Omental fat pad (tissue), 4 donors: Measurements from ENCODE around the gene SLC1A4. TPM values are rescaled to one million over a fixed set of nuclear protein-coding genes. Genes with fewer than 3 reads are reported as not detected.
"Not testable (repeated sequence)": the region's sequence is repeated elsewhere in the genome, so short reads cannot be mapped to it uniquely, and the experiment has no call there.

Experiments
- ATAC-seq: fragments of 150-250 bp; one replicate; pipeline ENCODE4 v1.9.1; 2016; ENCODE audit warnings: mild to moderate bottlenecking, moderate library complexity; ENCODE audit not compliant: low FRiP score
- DNase-seq: peaks from one replicate; pipeline ENCODE4 v3.0.0-alpha.2; 2019; ENCODE audit warnings: low spot score
- total RNA-seq, 4 donors: library from RNA; depleted of rRNA; stranded (reverse); fragments of >200 nt; gene quantifications; one replicate each; pipeline ENCODE4 v1.1.0, GENCODE V29; 2016
- TF ChIP-seq, protein P1 (sequence below), 3 donors: fragments of 450-650 bp; IDR thresholded peaks; one replicate each; pipeline ENCODE4 v1.5.1; 2016 to 2017; ENCODE audit warnings: antibody characterized with exemption in 3 of 3, mild to moderate bottlenecking in 3 of 3, moderate library complexity in 2 of 3

SLC1A4 gene
- total RNA-seq, 4 donors from 2014 or later: 6.5 to 14.4 (median 7.0) TPM

DNA sequence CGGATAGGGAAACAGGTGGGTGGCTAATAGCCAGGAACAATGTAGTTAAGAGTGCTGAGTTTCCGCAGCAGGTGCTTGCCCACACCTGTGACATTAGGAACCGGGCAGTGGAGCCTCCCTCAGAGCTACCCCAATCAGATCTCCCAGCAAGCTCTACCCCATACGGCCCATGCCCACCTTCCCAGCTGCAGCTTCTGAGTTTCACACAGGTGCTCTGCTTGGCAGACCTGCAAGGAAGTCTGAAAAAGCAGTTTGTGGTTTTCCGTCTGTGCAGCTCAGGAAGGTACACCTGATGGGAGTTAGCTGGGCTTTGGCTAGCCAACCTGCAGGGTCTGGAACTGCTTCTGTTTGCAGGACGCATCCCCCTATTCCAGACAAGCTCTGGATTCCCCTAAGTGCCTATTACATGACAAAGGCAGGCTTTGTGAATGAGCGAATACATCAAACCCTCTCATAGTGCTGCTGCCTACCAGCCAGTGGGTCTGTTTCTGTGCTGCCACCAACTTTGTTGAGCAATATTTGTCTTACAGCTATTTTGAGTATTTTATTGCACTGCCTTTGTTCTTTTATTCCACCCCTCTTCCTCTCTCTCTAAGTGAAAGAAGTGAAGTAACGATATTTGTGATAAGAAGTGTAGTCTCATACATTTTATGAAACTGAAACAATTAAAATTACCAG, 42.3 kb downstream of the SLC1A4 start:
- no peak for DNase-seq
- TF ChIP-seq, protein P1, sequence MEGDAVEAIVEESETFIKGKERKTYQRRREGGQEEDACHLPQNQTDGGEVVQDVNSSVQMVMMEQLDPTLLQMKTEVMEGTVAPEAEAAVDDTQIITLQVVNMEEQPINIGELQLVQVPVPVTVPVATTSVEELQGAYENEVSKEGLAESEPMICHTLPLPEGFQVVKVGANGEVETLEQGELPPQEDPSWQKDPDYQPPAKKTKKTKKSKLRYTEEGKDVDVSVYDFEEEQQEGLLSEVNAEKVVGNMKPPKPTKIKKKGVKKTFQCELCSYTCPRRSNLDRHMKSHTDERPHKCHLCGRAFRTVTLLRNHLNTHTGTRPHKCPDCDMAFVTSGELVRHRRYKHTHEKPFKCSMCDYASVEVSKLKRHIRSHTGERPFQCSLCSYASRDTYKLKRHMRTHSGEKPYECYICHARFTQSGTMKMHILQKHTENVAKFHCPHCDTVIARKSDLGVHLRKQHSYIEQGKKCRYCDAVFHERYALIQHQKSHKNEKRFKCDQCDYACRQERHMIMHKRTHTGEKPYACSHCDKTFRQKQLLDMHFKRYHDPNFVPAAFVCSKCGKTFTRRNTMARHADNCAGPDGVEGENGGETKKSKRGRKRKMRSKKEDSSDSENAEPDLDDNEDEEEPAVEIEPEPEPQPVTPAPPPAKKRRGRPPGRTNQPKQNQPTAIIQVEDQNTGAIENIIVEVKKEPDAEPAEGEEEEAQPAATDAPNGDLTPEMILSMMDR (IDR thresholded peaks at IDR 0.05): no peak
- peak; percentile 28 for ATAC-seq

DNA sequence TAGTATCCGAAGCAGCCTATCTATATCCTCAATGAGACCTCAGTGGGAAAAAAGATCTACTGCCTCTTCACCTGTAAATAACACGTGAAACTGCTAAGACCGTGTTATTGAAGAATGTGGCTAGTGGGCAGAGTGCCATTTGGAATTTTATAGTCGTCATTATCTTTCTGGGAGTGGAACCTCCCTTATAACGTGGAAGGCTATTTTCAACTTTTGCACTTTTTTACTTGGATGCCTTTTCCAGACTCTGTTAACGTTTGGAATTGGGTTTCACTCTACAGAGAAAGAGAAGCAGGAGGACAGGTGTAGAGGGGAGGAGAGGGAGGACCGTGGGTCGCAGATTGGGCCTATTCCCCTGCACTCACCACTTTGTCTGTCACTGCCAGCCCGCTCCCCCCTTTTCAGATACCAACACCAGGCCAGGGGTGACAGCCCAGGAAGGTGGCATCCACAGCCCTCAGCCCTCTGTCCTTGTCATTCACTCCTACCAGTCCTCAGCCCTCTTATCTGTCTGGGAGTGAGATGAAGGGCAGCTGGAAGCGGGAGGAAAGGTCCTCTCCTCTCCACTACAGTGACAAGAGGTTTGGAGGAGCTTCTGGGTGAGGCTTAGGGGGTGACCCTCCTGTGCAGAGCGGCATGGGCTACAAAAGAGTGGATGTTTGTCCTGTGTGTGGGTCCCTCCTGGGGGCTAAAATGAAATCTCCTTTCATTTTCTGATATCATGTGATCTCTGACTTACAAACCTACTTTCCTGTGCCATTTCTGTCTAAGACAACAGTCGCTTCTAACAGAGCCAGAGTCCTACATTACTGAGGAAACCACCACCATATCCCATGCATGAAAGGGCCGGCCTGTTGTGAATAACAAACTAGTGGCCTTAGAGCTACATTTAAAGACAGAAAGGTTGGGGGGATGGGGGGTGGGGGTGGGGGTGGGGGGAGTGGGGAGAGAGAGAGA, 43.1 kb downstream of the SLC1A4 start:
- ATAC-seq (peak; percentile 28), DNase-seq (no peak)
- TF ChIP-seq, protein P1 (IDR thresholded peaks at IDR 0.05): no peak

DNA sequence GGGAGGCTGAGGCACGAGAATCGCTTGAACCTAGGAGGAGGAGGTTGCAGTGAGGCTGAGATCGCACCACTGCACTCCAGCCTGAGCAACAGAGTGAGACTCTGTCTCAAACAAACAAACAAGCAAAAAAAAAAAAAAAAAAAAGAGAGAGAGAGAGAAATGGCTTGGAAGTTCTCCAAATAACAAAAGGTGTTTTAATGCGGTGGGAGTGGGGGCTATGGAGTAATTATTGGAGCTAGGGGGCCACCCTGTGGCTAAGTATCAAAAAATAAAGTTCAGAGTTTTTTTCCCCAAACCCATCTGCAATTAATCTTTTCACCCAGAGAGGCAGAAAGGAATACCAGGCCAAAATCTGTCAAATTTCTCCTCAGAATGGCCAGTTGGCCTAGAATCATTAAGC, 44.0 kb downstream of the SLC1A4 start:
- ATAC-seq (no peak), DNase-seq (no peak)
- TF ChIP-seq, protein P1 (IDR thresholded peaks at IDR 0.05): no peak

DNA sequence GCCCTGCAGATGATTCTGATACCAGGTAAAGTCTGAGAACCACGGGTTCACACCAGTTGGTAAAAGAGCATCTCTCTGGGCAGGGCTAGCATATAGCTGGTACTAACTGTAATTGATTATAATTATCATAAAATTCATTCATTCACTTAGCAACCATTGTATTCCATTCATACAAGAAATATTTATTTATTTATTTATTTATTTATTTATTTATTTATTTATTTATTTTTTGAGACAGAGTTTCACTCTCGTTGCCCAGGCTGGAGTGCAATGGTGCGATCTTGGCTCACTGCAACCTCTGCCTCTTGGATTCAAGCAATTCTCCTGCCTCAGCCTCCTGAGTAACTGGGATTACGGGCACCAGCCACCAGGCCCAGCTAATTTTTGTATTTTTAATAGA, 44.5 kb downstream of the SLC1A4 start:
- DNase-seq, ATAC-seq: not testable (repeated sequence)

DNA sequence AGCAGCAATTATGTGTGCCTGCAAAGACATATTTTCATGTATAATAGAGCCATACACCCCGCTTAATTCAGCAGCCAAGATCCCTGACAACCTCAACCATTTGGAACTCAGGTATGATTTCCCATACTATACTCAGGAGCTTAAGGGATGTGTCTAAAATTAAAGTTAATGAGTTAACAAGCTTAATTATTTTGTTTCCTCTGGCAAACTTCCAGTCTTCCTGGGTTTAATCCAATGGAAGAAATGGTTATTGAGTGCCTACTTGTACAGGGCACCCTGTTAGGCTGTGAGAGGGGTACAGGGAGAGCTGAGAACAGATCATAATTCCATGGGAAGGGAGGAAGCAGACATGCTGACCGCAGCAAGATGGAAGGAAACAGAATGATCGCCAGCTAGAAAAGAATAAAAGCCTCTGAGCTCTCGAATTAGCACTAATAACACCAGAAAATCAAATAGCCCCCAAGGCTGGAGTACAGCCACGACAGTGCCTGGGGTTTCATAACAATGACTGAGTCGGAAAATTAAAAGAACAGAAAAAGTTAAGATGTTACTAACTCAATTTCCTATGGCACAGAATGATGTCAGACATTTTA, 46.2 kb downstream of the SLC1A4 start:
- DNase-seq: no peak
- TF ChIP-seq, protein P1 (IDR thresholded peaks at IDR 0.05): no peak
- ATAC-seq: no peak

DNA sequence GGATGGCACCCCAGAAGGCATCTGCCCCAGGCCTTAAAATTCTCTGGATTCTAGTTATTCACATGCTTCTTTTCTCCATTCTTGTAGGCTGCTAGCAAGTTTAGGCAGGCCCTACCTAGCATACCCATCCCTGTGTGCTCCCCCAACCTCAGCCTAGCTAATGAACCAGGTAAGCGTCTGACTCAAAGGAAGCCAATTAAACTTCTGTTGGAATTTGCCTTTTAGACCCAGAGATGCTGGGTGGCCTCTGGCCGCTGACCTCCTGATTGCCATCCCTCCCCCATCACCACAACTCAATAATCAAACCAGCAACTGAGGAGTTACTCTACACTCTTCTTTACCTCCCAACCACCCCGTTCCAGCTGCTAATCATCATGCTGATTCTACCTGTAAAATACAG, 48.0 kb downstream of the SLC1A4 start:
- DNase-seq (no peak), ATAC-seq (no peak)

DNA sequence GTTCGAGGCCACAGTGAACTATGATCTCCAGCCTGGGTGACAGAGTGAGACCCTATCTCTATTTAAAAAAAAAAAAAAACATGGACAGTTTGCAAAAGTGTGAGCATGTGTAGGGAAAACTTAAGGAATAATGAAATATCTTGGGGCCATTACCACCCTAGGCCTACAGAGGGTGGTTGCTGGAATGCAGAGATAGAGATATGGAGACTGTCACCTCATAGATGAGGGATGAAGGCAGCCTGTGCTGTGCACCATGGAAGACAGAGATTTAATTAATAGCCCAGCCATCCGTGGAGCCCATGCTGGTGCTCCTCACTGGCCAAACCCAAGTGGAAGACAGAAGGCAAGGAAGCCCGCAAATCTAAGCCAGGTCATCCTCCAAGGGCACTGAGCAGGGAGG, 50.4 kb downstream of the SLC1A4 start:
- TF ChIP-seq, protein P1 (IDR thresholded peaks at IDR 0.05): no peak
- ATAC-seq (no peak), DNase-seq (no peak)

More for the DNA sequence above, 48.0 kb downstream of the SLC1A4 start:
- TF ChIP-seq, protein P1 (IDR thresholded peaks at IDR 0.05): no peak
